HG02623 (cell line): ENCODE measurements around the gene GPR62.
A peak's percentile ranks its signal among the peaks of the same experiment; 100 is the strongest.
"Not testable (repeated sequence)": the region's sequence is repeated elsewhere in the genome, so short reads cannot be mapped to it uniquely, and the experiment has no call there.

Experiments
- ATAC-seq: cut with Tn5 transposase; IDR thresholded peaks from one replicate; pipeline ENCODE4 v1.9.1; 2021; ENCODE audit warnings: moderate library complexity; ENCODE audit not compliant: unreplicated experiment

The GPR62 gene

GRCh38 chr3:51988286-51989146, 33.3 kb downstream of the GPR62 start:
- ATAC-seq = no peak

- not testable (repeated sequence) for ATAC-seq
Measured at GRCh38 chr3:51990501-51990971, 35.4 kb downstream of the GPR62 start.

GRCh38 chr3:51992017-51992682, 37.0 kb downstream of the GPR62 start:
- ATAC-seq = no peak

GRCh38 chr3:51993657-51994056, 38.5 kb downstream of the GPR62 start:
- ATAC-seq = not testable (repeated sequence)

- ATAC-seq = no peak
Measured at GRCh38 chr3:51994530-51994929, 39.3 kb downstream of the GPR62 start.

- ATAC-seq = peak; percentile 82
Measured at GRCh38 chr3:51995346-51996163, 40.4 kb downstream of the GPR62 start, which contains the start of gene RPL29. RPL29 (minus strand) TSS chr3:51995895; CDS start chr3:51995461, 434 bp downstream.

- no peak for ATAC-seq
Measured at GRCh38 chr3:51997172-51997571, 42.0 kb downstream of the GPR62 start.

GRCh38 chr3:51997935-51998596, 42.9 kb downstream of the GPR62 start:
- ATAC-seq = no peak

GRCh38 chr3:51998774-51999173, 43.6 kb downstream of the GPR62 start:
- ATAC-seq = no peak

- ATAC-seq = no peak
Measured at GRCh38 chr3:51999846-52000245, 44.7 kb downstream of the GPR62 start.

GRCh38 chr3:52001443-52001974, 46.3 kb downstream of the GPR62 start:
- ATAC-seq = no peak

GRCh38 chr3:52002748-52003147, 47.6 kb downstream of the GPR62 start:
- no peak for ATAC-seq

- ATAC-seq = no peak
Measured at GRCh38 chr3:52004163-52004787, 49.1 kb downstream of the GPR62 start.

- ATAC-seq = no peak
Measured at GRCh38 chr3:52004906-52005395, 49.8 kb downstream of the GPR62 start.

- ATAC-seq = no peak
Measured at GRCh38 chr3:52005571-52005986, 50.4 kb downstream of the GPR62 start.

- no peak for ATAC-seq
Measured at GRCh38 chr3:52006017-52006819, 51.0 kb downstream of the GPR62 start.

- ATAC-seq = no peak
Measured at GRCh38 chr3:52006820-52007133, 51.6 kb downstream of the GPR62 start.
